Liver (tissue), 3 donors: ENCODE data around the gene DMAP1.

ENCODE experiments used
- CTCF ChIP-seq: fragments of 150-350 bp; IDR thresholded peaks from 2 replicates; pipeline ENCODE4 v1.5.1; 2017; ENCODE audit warnings: improper control_type of control experiment, low read depth, low read length; ENCODE audit not compliant: missing input control
- JUND ChIP-seq, 2 donors: IDR thresholded peaks; 2 replicates each; pipeline ENCODE4 v1.6.1; 2016; ENCODE audit warnings: antibody characterized with exemption in 2 of 2
- RAD21 ChIP-seq, 2 donors: IDR thresholded peaks; 2 replicates each; pipeline ENCODE4 v1.6.1; 2016; ENCODE audit warnings: antibody characterized with exemption in 2 of 2, mild to moderate bottlenecking in 2 of 2
- SP1 ChIP-seq: IDR thresholded peaks from 2 replicates; pipeline ENCODE4 v1.6.1; 2018; ENCODE audit warnings: antibody characterized with exemption, mild to moderate bottlenecking
- donor health status: healthy.
- donor health status: healthy.

- TF ChIP-seq CTCF (no peak), JUND (IDR thresholded peaks at IDR 0.05) (no peak), SP1 (no peak), RAD21 (IDR thresholded peaks at IDR 0.05) (no peak)
Observed at GRCh38 chr1:44220755-44221154, 7.5 kb downstream of the DMAP1 start.
